HUES48 (cell line): Measurements from ENCODE around the gene OSBPL5.

ENCODE experiments used
- H3K27ac ChIP-seq: one replicate; pipeline ENCODE4 v1.7.0; 2013; ENCODE audit warnings: low read depth, low read length, inconsistent platforms
- H3K27me3 ChIP-seq: 2 replicates; pipeline ENCODE4 v1.6.1; 2013; ENCODE audit warnings: mild to moderate bottlenecking, low read length; ENCODE audit not compliant: control insufficient read depth, insufficient read depth
- H3K36me3 ChIP-seq: 2 replicates; pipeline ENCODE4 v1.6.1; 2013; ENCODE audit warnings: low read length; ENCODE audit not compliant: control insufficient read depth, insufficient read depth
- H3K4me1 ChIP-seq: 2 replicates; pipeline ENCODE4 v1.6.1; 2013; ENCODE audit warnings: mild to moderate bottlenecking, low read length; ENCODE audit not compliant: control insufficient read depth, insufficient read depth
- H3K4me3 ChIP-seq: 2 replicates; pipeline ENCODE4 v1.5.1; 2013; ENCODE audit warnings: mild to moderate bottlenecking, low read depth, low read length
- H3K9ac ChIP-seq: 2 replicates; pipeline ENCODE4 v1.6.1; 2013; ENCODE audit warnings: mild to moderate bottlenecking, low read depth, low read length, moderate library complexity
- H3K9me3 ChIP-seq: 2 replicates; pipeline ENCODE4 v1.6.1; 2013; ENCODE audit warnings: low read length; ENCODE audit not compliant: control insufficient read depth, insufficient read depth

Gene OSBPL5

DNA sequence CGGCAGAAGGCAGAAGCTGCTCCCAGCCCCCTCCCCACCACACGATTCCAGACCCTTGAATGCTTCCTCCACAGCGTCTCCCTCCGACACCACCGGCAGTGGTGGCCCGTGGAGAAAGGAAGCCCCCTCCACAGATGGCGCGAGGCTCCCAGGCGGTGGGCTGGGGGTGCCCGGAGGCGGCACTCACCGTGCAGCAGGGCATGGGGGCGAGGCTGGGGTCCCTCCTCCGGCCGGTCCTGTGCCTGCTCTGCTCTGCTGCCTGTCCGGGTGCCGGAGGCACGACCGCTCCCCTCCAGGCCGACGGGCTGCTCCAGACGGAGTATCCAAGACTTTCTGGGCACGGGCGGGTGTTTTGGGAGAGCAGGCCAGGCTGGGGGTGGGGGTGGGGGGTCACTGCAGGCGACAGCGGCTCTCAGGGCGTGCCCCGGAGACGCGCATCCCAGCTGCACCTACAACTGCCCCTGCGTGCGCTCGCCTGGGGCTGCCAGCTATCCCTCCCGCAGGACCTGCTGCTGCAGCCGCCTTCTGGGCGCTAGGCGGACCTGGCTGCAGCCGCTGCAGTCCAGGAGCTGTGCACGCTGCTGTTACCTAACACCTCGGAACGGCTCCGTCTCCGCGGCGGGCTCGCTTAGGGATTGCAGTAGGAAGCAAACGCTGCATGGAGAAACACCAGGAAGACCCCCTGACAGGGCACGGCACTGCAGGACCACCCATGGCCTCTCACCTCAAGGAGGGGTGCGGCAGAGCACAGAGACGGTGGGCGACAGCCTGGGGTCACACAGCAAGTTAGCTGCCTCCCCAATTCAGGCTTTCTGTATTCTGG, 38.3 kb upstream of the OSBPL5 start:
- Histone ChIP-seq H3K9me3 (no peaks in the 10 kb centered on the region), H3K4me3 (peak overlapping the region; percentile 62), H3K36me3 (no peaks in the 10 kb centered on the region), H3K27me3 (peaks cover 47% of the 10 kb centered on the region), H3K27ac (no peak overlapping the region), H3K9ac (no peak overlapping the region), H3K4me1 (peaks cover 4% of the 10 kb centered on the region; the same call in 1 of the 2 replicates)

DNA sequence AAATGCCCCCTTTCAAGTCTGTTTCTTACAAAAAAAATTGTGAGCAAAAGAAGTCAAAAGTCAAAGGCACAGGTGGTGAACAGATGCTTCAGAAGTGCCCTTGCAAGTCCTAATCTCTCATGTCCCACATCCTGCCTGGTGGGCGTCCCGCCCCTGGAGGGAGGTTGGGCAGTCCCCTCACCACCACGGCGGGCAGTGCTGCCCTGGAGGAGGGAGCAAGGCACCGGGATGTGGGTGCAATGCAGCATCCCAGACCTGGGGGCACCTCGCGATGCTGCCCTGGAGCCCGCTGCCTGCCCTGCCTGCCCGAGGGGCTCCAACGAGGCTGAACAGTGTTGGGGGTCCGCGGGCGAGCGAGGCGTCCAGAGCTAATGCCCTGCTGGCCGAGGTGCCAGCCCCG, 37.6 kb upstream of the OSBPL5 start:
- H3K4me1 ChIP-seq: peaks cover 4% of the 10 kb centered on the region; the same call in 1 of the 2 replicates
- peak overlapping the region; percentile 62 for H3K4me3 ChIP-seq
- no peaks in the 10 kb centered on the region for H3K36me3 ChIP-seq
- peaks cover 47% of the 10 kb centered on the region for H3K27me3 ChIP-seq
- H3K9me3 ChIP-seq: no peaks in the 10 kb centered on the region
- H3K9ac ChIP-seq: no peak overlapping the region
- no peak overlapping the region for H3K27ac ChIP-seq

DNA sequence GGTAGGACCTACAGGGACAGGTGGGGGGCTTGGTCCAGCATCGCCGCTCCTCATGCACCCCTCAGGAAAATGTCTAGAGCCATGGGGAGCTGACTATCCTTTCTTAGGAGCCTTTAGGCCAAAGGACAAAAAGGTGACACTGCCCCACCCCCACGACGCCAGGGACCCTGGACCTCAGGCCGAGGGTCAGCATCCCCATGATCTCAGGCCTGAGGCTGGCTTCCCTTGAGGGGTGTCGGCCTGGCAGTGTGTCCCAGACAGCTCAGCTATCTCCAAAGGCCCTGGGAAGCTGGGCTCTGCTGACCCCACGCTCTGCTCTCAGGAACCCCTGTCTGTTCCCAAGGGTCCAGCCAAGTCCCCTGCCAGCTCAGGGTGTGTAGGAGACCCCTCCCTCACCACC, 37.2 kb upstream of the OSBPL5 start:
- Histone ChIP-seq H3K4me3 (no peak overlapping the region), H3K4me1 (peaks cover 4% of the 10 kb centered on the region; the same call in 1 of the 2 replicates)

DNA sequence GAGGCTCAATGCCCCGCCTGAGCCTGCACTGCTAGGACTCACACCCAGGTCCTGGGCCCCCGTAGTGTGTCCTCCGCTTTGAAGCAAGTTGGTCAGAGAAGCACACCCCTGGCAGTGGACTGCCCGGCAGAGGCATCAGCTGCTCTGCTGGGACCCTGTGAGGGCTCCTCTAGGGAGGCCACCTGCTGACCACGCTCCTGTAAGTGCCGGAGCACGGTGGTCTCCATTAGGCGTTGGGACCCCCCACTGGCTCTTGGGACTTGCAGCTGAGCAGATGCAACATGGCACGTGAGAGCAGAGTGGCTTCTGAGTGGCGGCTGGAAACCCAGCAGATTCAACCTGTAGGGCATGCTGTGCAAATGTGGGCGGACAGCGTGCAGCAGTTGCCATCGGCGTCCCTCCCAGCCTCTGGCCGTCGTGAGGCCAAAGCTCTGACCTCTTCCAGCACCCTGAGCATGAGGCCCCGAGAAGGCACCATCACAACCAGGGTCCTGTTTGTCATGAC, 36.6 kb upstream of the OSBPL5 start:
- no peaks in the 10 kb centered on the region for H3K9me3 ChIP-seq
- no peak overlapping the region for H3K9ac ChIP-seq
- peaks cover 4% of the 10 kb centered on the region; the same call in 1 of the 2 replicates for H3K4me1 ChIP-seq
- H3K27ac ChIP-seq: no peak overlapping the region
- H3K27me3 ChIP-seq: peaks cover 47% of the 10 kb centered on the region
- no peaks in the 10 kb centered on the region for H3K36me3 ChIP-seq
- H3K4me3 ChIP-seq: no peak overlapping the region

More for the DNA sequence above, 37.2 kb upstream of the OSBPL5 start:
- Histone ChIP-seq H3K27me3 (peaks cover 47% of the 10 kb centered on the region), H3K9me3 (no peaks in the 10 kb centered on the region), H3K27ac (no peak overlapping the region), H3K9ac (no peak overlapping the region), H3K36me3 (no peaks in the 10 kb centered on the region)

DNA sequence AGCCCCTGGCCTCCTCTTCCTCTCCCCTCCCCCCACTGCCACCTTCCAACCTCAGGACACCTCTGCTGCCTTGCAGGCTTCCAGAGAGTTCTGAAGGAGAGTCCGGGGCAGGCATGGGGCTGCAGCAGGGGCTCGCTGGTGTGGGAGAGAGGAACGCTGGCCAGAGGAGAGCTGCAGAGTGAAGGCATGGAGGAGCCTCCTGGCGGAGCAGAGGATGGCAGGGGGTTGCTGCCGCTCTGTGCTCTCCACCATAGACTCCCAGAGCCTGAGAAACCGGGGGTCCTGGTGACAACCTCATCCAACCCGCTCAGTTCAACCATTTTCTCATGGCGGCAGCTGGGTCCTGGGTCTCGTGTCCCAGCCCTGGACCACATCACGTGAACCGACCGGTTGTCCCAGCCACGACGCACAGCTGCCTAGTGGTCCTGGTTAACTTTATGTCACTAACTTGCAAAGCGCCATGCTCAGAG, 36.0 kb upstream of the OSBPL5 start:
- Histone ChIP-seq H3K27me3 (peaks cover 47% of the 10 kb centered on the region), H3K27ac (no peak overlapping the region), H3K9me3 (no peaks in the 10 kb centered on the region), H3K36me3 (no peaks in the 10 kb centered on the region), H3K9ac (no peak overlapping the region), H3K4me1 (peaks cover 4% of the 10 kb centered on the region; the same call in 1 of the 2 replicates), H3K4me3 (no peak overlapping the region)

DNA sequence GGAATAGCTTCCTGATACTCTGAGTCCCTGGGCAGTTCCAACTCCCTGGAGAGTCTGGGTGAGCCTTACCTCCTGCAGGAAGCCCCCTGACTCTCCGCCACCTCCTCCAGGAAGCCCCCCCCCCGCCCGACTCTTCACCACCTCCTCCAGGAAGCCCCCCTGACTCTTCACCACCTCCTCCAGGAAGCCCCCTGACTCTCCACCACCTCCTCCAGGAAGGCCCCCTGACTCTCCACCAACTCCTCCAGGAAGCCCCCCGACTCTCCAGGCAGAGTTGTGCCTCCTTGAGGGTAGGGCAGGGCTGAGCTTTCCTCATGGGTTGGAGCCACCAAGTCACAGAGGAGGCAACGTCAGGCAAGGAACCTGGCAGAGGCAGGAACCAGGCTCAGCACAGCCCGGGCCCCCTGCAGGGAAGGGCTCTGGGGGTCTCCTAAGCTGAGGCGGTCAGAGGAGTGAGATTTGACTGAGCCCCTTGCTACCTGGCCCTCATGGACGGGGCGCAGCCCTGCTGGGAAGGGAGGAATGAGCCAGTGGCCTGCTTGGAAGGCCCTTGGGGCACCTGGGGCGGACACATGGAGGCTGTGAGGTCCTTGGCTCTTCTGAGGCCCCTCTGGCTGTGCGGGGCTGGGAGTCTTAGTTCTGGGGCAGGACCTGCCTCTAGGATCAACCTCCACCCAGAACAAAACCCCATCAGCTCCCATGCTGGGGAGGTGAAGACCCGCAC, 35.4 kb upstream of the OSBPL5 start:
- Histone ChIP-seq H3K27me3 (peaks cover 44% of the 10 kb centered on the region), H3K9me3 (no peaks in the 10 kb centered on the region), H3K4me1 (peaks cover 4% of the 10 kb centered on the region; the same call in 1 of the 2 replicates), H3K27ac (no peak overlapping the region), H3K9ac (no peak overlapping the region), H3K4me3 (no peak overlapping the region), H3K36me3 (no peaks in the 10 kb centered on the region)

DNA sequence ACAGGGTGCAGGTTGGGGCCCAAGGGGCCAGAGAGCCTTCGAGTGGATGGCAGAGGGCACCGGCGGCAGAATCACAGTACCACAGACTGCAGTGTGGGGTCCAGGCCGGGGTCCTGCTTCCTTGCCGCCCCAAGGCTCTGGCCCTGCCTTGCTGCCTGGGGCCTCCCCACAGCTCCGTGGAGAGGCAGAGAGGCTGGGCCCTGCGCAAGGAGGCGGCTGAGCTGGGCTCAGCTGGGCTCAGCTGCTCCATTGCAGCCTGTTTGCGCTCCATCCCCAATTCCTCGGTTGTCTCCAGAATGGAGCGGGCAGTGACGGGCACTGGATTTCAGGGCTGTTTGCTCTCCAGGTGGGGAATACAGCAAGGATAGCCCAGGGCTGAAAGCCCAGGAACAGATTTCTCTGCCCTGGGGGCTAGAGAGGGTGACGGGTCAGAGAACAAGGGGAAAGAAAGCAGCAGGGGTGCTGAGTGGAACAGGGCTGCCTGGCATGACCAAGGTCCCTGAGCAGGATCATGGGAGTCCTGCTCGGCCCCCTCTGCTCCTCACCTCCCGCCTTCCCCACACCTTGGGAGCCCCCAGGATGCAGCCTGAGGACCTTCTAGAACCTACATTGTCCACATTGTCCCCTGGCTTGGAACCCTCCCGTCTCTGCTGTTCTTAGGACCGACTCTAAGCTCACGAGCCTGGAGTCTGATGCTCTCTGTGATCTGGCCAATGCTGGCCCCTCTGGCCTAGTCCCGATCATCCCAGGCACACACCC, 34.6 kb upstream of the OSBPL5 start:
- Histone ChIP-seq H3K9ac (no peak overlapping the region), H3K27me3 (peaks cover 36% of the 10 kb centered on the region), H3K4me3 (no peak overlapping the region), H3K9me3 (no peaks in the 10 kb centered on the region), H3K4me1 (peaks cover 4% of the 10 kb centered on the region; the same call in 1 of the 2 replicates), H3K36me3 (no peaks in the 10 kb centered on the region), H3K27ac (no peak overlapping the region)

DNA sequence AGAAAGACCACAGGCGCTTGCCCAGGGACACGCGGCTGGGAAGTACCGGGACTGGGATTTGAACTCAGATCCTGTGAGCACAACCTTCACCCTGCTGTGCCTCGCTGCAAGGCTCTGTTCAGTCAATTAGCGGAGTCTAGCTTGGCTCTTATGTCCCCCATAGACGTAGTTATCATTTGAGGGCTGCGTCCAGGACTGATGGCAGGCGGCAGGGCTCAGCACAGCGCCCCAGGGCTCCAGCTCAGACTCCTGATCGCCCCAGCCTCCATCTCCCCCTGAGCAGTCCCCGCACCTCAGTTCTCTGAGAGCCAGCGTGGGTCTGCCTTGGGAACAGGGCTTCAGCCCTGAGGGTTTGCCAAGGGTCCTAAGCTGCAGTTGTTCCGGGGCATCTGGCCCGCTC, 33.7 kb upstream of the OSBPL5 start:
- Histone ChIP-seq H3K27me3 (peaks cover 27% of the 10 kb centered on the region), H3K4me3 (no peak overlapping the region), H3K4me1 (peaks cover 5% of the 10 kb centered on the region; the same call in 1 of the 2 replicates), H3K36me3 (no peaks in the 10 kb centered on the region), H3K9me3 (no peaks in the 10 kb centered on the region), H3K27ac (no peak overlapping the region), H3K9ac (no peak overlapping the region)

DNA sequence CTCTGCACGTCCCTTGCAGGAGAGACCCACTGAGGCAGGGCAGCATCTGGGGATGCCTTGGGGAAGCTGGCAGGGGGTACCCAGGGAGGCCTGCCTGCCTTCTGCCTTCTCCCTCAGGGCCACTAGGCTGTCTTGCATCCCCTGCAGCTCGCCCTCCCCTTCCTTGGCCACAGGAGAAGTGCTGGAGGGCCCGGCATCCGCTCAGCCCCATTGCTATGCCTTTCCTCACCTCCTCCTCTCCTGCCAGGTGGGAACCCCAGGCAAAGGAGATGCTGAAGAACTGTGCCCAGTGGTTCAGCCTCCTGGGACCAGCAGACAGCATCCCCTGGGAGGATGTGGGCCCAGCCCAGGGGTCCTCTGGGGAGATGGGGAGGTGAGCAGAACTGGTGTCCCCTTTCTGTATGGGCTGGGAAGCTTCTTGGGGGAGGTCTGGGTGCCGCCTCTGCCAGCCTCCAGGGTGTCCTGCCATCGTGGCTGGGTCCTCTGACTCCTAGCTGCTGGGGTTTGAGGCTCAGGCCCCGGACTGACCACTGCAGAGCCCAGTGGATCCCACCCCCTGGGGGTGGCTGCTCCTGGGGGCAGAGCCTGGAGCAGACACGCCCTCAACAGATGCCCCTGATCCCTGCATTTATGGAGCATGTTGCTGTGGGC, 32.9 kb upstream of the OSBPL5 start:
- Histone ChIP-seq H3K36me3 (no peaks in the 10 kb centered on the region), H3K4me1 (peaks cover 9% of the 10 kb centered on the region; the same call in 1 of the 2 replicates), H3K27ac (no peak overlapping the region), H3K4me3 (no peak overlapping the region), H3K9me3 (no peaks in the 10 kb centered on the region), H3K27me3 (peaks cover 19% of the 10 kb centered on the region), H3K9ac (no peak overlapping the region)

DNA sequence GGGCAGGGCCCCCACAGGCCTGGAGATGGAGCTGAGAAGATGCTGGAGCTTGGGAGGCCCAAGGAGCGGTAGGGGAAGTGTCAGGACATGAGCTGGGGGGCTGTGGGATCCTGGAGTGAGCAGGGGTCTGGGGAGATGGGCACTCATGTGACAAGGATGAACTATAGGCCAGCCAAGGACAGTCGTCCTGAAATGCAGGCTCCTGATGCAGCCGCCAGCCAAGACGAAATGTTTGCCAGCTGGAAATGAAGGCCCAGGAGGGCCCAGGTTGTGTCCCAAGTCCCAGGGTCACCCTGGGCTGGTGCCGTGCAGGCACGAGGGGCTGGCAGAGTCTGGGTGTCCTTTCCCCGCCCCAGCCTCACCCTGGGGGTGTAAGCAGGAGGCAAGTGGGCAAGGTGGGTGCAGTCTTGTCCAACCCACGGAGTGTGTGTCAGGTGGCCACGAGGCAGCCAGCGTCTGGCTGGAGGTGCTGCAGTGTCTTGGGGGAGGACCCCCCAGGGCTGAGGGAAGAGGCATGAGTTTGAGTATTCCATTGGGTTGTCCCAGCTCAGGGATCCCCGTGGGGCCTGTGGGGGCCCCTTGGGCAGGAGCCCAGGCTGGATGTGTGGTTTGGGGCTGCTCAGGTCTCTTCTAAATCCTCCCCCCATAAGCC, 32.1 kb upstream of the OSBPL5 start:
- Histone ChIP-seq H3K9ac (no peak overlapping the region), H3K9me3 (no peaks in the 10 kb centered on the region), H3K36me3 (no peaks in the 10 kb centered on the region), H3K27ac (no peak overlapping the region), H3K4me3 (no peak overlapping the region), H3K4me1 (peaks cover 4% of the 10 kb centered on the region; the same call in 1 of the 2 replicates), H3K27me3 (peaks cover 10% of the 10 kb centered on the region)
